Medulla oblongata (tissue), 1 donor: ENCODE results near the gene DNAJB7.
"Not testable (repeated sequence)": the region's sequence is repeated elsewhere in the genome, so short reads cannot be mapped to it uniquely, and the experiment has no call there.

Experiments used
- DNase-seq: peaks from one replicate; pipeline ENCODE4 v3.0.0-alpha.2; 2015; ENCODE audit errors: extremely low spot score

Gene DNAJB7

DNA sequence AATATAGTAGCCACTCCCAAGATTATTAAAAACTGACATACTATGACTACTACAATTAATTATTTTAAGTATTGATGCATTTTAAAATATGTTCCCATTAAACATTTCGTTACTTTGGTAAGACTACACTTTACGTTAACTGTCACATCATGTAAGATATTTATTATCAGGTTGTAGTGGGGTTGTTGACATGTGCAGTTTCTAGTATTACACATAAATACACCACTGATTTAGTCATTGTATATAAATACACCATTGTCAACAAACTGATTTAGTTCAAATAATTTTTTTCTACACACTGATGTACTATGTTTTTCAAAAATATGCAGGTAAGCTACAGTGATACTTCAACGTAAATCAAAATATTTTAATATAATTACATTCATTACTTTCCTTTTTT is 17.0 kb downstream of the DNAJB7 start:
- DNase-seq = no peak

DNA sequence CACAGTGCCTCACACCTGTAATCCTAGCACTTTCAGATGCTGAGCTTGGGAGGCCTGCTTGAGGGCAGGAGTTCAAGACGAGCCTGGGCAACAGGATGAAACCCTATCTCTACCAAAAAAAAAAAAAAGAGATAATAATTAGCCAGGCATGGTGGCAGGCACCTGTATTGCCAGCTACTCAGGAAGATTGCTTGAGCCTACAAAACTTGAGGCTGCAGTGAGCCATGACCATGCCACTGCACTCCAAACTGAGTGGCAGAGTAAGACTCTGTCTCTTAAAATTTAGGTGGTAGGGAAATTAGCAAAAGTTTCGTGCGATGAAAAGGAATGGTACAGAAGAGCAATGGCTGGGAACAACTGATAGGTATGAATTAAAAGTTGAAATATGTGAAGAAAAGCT is 23.4 kb downstream of the DNAJB7 start:
- DNase-seq = no peak

DNA sequence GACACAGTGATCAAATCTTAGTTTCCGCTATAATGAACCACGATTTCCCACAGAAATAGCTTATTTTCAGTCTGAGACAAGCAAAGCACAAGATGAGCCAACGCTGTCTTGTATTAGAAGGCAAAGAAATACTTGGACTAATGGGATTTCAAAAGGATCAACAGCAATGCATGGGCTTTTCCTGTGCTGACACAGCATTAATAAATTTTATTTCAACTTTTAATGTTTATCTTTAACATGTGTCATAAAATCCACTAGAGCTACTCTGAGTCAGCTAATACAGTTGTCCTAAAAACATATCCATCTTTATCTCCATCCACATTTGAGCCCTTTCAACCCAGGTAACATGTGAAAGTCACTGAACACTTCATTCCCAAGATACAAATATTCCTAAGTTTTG is 27.3 kb downstream of the DNAJB7 start:
- DNase-seq = no peak

DNA sequence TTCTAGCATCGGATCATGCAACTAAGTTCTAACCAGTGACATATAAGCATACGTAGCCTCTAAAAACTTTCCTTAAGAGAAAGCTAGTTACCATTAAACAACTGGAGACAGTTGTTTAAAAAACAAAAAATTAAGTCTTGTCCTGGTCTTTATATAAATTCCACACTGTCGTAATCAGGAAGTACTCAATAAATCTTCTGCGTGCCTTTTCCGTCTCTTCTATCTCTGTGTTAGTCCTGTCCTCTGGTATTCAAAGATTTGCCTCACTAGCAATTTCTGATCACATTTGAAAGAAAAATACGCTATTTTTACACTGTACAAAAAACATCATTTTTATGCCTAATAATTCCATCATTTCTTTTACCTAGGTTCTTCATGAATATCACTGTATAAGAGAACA is 32.8 kb downstream of the DNAJB7 start:
- DNase-seq = no peak

DNA sequence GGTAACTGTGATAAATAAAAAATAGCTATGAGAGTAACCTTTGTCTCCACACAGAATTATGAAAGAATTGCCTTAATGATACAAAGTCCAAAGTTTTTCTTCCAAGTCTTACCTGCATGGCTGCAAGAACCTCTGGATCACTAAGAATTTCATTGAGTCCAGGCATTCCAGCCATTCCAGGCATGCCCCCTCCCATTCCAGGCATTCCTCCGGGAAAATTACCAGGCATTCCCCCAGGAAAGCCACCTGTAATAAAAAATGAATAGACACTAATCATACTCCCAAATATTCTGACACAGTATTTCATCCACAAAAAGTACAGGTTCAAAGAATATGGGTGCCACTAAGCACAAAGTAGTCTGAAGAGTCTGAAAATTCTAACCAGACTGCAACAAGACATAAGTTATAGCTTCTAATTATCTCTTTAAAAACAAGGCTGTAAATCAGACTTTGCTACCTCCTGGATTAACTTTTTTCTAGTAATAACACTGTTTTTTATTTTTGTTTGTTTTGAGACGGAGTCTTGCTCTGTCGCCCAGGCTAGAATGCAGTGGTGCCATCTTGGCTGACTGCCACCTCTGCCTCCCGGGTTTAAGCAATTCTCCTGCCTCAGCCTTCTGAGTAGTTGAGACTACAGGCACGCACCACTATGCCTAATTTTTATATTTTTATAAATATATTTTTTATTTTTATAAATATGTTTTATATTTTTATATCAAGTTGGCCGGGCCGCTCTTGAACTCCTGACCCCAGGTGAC is 34.8 kb downstream of the DNAJB7 start:
- DNase-seq = no peak

DNA sequence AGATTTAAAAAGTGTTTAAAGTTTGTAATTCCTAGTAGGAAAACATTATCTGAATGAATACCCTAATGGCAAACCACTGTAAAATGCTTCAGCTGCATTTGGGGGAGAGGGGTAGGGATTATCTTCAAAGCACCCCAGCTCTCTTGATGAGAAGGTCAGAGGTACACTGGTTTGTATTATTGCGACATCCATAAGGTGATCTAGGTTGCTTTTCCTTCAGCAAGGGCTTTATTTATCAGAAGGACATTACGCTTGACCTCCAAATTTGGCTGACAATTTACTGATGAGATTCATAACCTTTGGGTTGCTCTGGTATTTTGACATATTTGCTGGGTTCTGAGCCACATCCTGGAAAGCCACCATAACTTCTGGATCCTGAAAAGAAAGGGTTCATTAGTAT is 35.6 kb downstream of the DNAJB7 start:
- not testable (repeated sequence) for DNase-seq

DNA sequence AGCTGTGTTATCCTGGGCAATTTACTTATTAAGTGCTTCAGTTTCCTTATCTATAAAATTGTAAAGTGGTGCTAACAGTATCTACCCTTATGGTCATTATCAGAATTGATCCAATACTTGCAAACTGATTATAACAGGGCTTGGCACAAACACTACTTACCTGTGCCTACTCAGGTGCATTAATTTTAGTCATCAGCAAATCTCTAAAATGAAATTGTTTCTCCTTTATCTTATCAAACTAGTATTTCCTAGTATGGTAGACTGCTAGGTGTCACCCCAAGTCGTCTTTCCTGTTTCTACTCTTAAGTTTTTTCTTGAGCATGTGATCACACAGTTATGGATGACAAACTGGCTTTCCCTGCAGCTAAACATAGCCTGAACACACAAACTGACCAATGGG is 38.5 kb downstream of the DNAJB7 start:
- DNase-seq = no peak

DNA sequence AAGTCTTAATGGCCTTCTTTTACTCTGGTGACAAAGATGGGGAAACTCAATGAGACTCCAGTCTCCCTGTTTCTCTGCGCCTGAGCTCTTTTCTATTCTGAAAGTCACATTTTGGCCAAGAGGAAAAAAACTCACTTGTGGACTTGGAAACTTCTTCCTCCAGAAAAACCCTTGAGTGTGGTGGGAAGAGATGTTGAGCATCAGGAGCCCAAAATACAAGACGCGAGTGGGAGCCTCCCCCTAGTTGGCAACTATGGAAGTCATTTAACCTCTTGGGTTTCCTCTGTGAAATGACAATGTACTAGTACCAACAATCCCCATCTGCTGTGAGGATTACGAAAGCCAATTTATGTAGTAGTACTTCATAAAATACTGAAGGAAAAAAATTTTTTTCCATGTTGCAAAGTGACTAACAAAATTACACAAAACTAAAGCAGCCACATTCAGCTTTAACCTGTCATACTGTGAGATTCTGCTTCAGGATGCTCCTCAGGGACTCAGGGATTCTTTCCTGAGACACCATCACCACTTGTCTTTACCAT is 42.2 kb downstream of the DNAJB7 start:
- DNase-seq = no peak

DNA sequence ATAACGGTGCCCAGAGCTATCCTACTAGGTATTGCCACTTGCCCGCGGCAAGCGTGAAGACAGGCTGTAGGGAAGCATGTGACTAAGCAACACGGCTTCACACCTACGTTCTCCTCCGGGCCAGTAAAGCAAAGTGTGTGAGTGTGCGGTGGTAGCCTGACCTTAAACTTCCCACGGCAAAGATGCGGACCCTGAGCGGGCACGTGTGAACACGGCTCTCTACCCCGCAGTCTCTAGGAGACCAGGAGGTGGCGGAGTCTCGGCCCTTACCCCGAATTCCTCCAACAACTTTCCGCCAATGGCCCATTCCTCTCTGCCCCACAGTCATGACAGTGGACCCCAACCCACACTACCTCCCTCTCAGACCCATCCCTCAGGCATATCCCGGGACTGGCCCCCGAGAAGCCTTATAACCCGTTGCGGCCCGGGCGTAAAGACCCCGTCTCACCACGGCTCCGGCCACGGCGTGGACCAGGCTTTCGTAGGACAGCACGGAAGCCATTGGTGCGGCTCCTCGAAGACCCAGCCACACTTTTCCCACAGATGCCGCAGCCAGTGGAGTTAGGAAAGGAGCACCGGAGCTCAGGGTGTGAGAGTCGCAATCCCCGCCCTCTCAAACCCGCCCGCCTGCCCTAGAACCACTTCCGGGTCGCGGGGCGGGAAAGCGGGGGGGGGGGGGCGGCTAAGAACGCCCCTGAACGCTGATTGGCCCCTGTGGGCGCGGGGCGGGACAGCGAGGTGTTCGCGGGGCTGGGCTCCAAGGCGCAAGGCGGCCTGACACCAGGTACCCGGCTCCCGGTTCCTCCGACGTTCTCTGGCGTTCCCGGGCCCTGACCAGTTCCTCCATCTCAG is 42.9 kb downstream of the DNAJB7 start, which contains the start of gene SLC25A17:
Gene SLC25A17 (minus strand): TSS at position 600 of the 852 bp plus-strand sequence. CDS start 98 bp downstream, at position 502.
- DNase-seq = peak; percentile 91

DNA sequence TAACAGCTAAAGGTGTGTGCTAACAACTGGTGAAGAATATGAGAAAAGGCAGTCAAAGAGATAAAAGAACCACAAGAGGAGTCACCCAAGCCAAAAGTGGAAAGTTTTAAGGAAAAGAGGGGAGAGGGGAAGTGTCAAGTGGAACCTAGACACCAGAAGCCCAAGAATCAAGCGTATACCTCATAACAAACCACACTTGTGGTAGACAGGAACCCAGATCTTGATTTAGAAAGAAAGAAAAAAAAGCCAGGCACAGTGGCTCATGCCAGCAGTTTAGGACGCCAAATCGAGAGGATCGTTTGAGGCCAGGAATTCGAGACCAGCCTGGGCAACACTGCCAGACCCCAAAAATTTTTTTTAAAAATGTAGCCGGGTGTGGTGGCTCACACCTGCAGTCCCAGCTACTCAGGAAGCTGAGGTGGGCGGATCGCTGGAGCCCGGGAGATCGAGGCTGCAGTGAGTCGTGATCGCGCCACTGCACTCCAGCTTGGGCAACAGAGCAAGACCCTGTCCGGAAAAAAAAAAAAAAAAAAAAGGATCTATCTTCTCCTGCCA is 43.6 kb downstream of the DNAJB7 start:
- no peak for DNase-seq

DNA sequence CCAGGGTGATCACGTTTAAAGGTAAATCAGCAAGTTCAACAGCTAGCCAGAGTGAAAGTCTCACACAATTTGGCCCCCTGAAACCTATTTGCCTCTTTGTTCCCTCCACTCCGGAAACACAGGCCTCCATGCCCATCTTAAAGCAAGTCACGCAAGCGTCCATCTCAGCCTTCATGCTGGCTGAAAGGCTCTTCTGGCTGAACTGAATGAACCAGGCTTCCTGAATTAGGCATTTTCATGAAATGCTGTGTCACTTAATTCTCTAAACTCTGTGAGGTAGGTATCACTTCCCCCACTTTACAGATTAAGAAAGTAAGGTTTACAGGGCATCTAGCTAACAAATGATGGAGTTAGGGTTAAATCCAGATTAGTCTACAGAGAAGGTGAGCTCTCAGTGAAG is 44.2 kb downstream of the DNAJB7 start:
- DNase-seq = no peak

DNA sequence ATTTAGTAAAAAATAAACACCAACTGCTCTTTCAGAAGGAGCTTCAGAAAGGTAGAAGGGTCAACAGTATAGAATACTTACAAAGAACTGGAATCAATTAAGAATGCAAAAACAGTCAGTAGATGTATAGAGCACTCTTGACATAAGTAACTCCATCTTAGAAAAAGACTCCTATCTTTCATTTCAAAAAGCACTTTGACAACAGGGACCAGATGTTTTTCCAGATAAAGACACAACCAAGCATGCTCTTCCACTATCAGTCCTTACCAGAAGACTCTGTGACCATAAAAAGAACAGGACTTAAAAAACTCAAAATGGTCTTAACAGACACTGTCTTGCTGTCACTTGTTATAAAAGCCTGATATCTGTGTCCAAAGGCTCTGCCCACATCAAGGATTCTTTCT is 48.0 kb downstream of the DNAJB7 start:
- DNase-seq = no peak
